ENCODE measurements around the gene FUT1.

FUT1 gene

DNA sequence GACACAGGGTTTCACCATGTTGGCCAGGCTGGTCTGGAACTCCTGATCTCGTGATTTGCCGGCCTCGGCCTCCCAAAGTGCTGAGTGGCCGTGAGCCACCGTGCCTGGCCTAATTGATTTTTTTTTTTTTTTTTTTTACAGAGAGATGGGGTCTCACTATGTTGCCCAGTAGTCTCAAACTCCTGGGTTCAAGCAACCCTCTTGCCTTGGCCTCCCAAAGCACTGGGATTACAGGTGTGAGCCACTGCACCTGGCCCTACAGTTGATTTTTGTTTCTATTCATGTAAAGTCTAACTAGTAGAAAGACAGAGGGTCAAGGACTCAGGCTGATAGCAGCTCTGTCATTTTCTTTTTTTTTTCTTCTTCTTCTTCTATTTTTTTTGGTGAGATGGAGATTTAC lies 24.7 kb upstream of the FUT1 start:
- TF ChIP-seq GATA3 (IDR thresholded peaks at IDR 0.05; ENCODE audit: low read depth, low read length) = no peak
- no peak for TF ChIP-seq GATA2 (IDR thresholded peaks at IDR 0.05; ENCODE audit: low read depth, low read length)

DNA sequence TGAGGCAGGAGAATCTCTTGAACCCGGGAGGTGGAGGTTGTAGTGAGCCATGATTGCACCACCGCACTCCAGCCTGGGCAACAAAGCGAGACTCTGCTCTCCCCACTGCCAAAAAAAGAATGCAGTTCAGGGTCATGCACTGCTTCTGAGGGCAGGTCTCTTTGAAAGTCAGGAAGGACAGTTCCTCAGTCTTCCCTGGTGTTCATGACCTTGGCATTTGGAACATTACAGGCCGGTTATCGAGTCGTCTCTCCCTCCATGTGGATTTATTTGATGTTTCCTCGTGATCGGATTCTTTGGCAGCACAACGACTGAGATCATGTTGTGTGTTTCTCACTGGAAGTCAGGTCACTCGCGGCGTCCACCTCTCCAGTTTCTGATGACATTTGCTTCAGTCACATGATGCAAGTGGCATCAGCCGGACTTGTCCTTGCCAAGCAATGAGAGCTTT lies 20.1 kb upstream of the FUT1 start:
- TF ChIP-seq GATA3 (IDR thresholded peaks at IDR 0.05; ENCODE audit: low read depth, low read length) (no peak), GATA2 (IDR thresholded peaks at IDR 0.05; ENCODE audit: low read depth, low read length) (no peak)

- TF ChIP-seq GATA2 (IDR thresholded peaks at IDR 0.05; ENCODE audit: low read depth, low read length) = no peak
- no peak for TF ChIP-seq GATA3 (IDR thresholded peaks at IDR 0.05; ENCODE audit: low read depth, low read length)
Observed at GRCh38 chr19:48770734-48771472, 18.5 kb upstream of the FUT1 start.

- TF ChIP-seq GATA3 (IDR thresholded peaks at IDR 0.05; ENCODE audit: low read depth, low read length) = no peak
Observed at GRCh38 chr19:48770266-48770665, 17.8 kb upstream of the FUT1 start.

DNA sequence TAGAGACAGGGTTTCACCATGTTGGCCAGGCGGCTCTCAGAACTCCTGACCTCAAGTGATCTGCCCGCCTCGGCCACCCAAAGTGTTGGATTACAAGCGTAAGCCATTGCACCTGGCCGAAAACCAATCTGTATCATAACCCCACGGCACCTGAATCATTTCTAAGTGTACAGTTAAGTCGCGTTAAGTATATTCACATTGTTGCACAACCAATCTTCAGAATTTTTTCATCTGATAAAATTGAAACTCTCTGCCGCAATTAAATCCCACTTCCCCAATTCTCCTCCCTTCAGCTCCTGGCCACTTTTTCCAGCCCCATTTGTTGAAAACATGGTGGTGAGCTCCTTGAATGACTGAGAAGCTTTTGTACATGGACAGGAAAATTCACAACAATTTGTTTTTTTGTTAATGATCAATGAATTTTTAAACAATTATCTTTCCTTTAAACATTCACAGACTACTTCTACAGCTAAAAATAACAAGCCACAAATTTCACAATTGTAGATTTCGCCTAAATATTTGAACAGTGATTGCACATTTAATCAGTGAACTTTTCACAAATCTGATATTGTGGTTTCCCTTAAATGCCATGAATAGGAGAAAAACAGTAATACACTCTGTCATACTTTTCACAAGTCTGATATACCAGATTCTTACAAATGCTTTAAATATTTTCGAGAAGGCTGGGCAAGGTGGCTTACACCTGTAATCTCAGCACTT lies 16.7 kb upstream of the FUT1 start:
- TF ChIP-seq GATA3 (IDR thresholded peaks at IDR 0.05; ENCODE audit: low read depth, low read length) (no peak), GATA2 (IDR thresholded peaks at IDR 0.05; ENCODE audit: low read depth, low read length) (no peak)

DNA sequence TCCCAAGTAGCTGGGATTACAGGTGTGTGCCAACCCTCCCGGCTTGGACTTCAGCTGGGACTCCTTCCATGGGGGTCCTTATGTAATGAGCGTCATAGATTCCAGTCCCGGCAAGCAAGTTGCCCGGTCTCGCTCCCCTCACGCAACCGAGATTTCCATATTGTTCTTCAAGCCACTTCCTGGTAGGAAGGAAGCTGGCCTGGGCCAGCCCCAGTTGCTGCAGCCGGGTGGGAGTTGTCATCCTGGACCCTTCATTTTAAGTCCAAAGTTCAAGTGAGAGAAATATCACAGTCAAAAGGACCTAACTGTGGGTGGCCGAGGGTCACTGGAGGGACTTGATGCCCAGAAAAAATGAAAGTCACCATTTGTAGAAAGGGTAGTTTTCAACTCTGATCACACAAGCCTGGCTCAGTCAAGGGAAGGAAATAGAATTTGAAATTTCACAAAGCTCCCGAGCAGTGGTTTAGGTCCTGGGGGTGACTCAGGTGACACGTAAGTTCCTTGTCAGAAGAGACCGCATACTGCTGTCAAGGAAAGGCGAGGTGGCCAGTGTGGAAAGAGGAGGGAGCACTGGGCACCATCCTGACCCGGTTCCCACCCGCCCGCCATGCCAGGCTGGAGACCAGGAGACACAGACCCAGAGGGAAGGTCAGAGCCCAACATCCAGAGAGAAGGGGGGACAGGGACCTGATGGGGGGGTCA lies 8.2 kb upstream of the FUT1 start:
- TF ChIP-seq GATA2 (IDR thresholded peaks at IDR 0.05; ENCODE audit: low read depth, low read length) (no peak), GATA3 (IDR thresholded peaks at IDR 0.05; ENCODE audit: low read depth, low read length) (no peak)

GRCh38 chr19:48757741-48758144 lies 5.3 kb upstream of the FUT1 start:
- no peak for TF ChIP-seq GATA3 (IDR thresholded peaks at IDR 0.05; ENCODE audit: low read depth, low read length)
- no peak for TF ChIP-seq GATA2 (IDR thresholded peaks at IDR 0.05; ENCODE audit: low read depth, low read length)

DNA sequence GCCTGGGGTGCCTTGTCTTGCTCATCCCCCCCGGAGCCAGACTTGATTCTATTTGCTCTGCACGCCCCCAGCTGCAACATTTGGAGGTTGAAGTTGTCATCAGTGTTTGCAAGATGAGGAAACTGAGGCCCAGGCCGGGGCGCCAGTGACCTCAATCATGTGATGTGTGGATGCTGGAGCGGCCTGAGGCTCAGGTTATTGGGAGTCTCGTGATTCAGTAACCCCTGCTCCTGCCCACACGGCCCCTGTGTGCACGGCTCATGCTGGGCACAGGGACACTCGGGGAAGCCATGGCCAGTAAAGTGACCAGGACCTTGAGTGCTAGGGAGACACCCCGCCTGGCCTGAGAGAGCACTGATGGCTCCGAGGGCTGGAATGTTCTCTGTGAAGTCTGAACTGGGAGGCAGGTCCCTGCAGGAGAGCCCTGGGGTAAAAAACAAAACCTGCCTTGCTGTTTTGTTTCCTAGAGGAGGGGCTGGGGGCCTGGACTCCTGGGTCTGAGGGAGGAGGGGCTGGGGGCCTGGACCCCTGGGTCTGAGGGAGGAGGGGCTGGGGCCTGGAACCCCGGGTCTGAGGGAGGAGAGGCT lies 4.7 kb upstream of the FUT1 start:
- TF ChIP-seq GATA2 (IDR thresholded peaks at IDR 0.05; ENCODE audit: low read depth, low read length) (no peak), GATA3 (IDR thresholded peaks at IDR 0.05; ENCODE audit: low read depth, low read length) (no peak)

DNA sequence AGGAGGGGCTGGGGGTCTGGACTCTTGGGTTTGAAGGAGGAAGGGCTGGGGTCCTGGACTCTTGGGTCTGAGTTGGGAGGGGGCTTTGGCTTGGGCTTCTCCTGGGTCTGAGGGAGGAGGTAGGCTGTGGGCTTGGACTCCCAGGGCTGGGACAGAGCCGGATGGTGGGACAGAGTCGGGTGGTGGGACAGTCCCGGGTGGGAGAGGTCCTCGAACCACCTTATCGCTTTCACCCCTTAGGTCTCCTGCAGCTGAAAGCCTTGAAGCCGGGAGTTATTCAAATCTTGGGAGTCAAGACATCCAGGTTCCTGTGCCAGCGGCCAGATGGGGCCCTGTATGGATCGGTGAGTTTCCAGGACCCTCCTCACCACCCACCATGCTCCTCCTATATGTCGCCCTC lies 4.2 kb upstream of the FUT1 start:
- TF ChIP-seq GATA2 (IDR thresholded peaks at IDR 0.05; ENCODE audit: low read depth, low read length) (no peak), GATA3 (IDR thresholded peaks at IDR 0.05; ENCODE audit: low read depth, low read length) (no peak)

DNA sequence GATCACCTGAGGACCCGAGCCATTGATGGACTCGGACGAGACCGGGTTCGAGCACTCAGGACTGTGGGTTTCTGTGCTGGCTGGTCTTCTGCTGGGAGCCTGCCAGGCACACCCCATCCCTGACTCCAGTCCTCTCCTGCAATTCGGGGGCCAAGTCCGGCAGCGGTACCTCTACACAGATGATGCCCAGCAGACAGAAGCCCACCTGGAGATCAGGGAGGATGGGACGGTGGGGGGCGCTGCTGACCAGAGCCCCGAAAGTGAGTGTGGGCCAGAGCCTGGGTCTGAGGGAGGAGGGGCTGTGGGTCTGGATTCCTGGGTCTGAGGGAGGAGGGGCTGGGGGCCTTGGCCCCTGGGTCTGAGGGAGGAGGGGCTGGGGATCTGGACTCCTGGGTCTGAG lies 3.8 kb upstream of the FUT1 start:
- TF ChIP-seq GATA3 (IDR thresholded peaks at IDR 0.05; ENCODE audit: low read depth, low read length) (no peak), GATA2 (IDR thresholded peaks at IDR 0.05; ENCODE audit: low read depth, low read length) (no peak)

GRCh38 chr19:48755787-48756186 lies 3.3 kb upstream of the FUT1 start:
- TF ChIP-seq GATA2 (IDR thresholded peaks at IDR 0.05; ENCODE audit: low read depth, low read length) (no peak), GATA3 (IDR thresholded peaks at IDR 0.05; ENCODE audit: low read depth, low read length) (no peak)

DNA sequence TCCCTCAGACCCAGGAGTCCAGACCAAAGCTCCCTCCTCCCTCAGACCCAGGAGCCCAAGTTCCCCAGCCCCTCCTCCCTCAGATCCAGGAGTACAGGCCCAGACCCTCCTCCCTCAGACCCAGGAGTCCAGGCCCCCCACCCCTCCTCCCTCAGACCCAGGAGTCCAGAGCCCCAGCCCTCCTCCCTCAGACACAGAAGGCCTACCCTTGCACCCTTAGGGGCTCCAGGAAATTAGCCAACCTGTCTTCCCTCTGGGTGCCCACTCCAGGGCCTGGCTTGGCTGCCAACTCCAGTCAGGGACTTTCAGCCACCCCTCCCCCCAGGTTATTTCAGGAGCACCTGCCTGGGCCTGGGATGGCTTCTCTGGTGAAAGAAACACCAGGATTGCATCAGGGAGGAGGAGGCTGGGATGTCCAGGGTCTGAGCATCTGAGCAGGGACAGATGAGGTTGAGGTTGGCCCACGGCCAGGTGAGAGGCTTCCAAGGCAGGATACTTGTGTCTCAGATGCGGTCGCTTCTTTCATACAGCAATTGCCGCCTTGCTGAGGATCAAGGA lies 2.7 kb upstream of the FUT1 start, which contains the start of gene FGF21:
FGF21 (plus strand) TSS at position 441 of the 558 bp plus-strand sequence. CDS start 713 bp downstream, outside the sequence.
- TF ChIP-seq GATA3 (IDR thresholded peaks at IDR 0.05; ENCODE audit: low read depth, low read length) (no peak), GATA2 (IDR thresholded peaks at IDR 0.05; ENCODE audit: low read depth, low read length) (no peak)

- TF ChIP-seq GATA2 (IDR thresholded peaks at IDR 0.05; ENCODE audit: low read depth, low read length) (no peak), GATA3 (IDR thresholded peaks at IDR 0.05; ENCODE audit: low read depth, low read length) (no peak)
Observed at GRCh38 chr19:48751845-48752495, 471 bp downstream of the FUT1 start.

Measured in SH-SY5Y (cell line).